Thoracic aorta (tissue), 2 donors: ENCODE data around the gene C16orf74. TPM values are rescaled to one million over a fixed set of nuclear protein-coding genes. Genes with fewer than 3 reads are reported as not detected.
A peak's percentile ranks its signal among the peaks of the same experiment; 100 is the strongest.

ENCODE experiments used
- ATAC-seq: fragments of 150-250 bp; one replicate; pipeline ENCODE4 v1.8.0; 2017; ENCODE audit warnings: low read depth; ENCODE audit not compliant: insufficient number of reproducible peaks, low FRiP score
- DNase-seq: peaks from one replicate; pipeline ENCODE4 v3.0.0-alpha.2; 2020; ENCODE audit warnings: low spot score
- H3K27ac ChIP-seq, 2 donors: fragments of 200-600 bp; sonication (generic); 1 replicate in 1 of 2; 2 replicates in 1 of 2; pipeline ENCODE4 v1.5.1; 2016; ENCODE audit warnings: mild to moderate bottlenecking in 2 of 2, moderate library complexity in 2 of 2
- H3K27me3 ChIP-seq: fragments of 200-600 bp; sonication (generic); replicated peaks from 2 replicates; pipeline ENCODE4 v1.6.0; 2016; ENCODE audit warnings: mild to moderate bottlenecking; ENCODE audit not compliant: insufficient read depth
- H3K36me3 ChIP-seq: fragments of 200-600 bp; sonication (generic); one replicate; pipeline ENCODE4 v1.5.1; 2016
- H3K4me1 ChIP-seq, 2 donors: fragments of 200-600 bp; sonication (generic); 1 replicate in 1 of 2; 2 replicates in 1 of 2; pipeline versions ENCODE4 v1.5.1 to v1.6.0; 2016; ENCODE audit warnings: low read depth in 2 of 2, mild to moderate bottlenecking in 1 of 2; ENCODE audit not compliant: control insufficient read depth in 1 of 2
- H3K4me3 ChIP-seq: fragments of 200-600 bp; sonication (generic); 2 replicates; pipeline ENCODE4 v1.5.1; 2016; ENCODE audit warnings: mild to moderate bottlenecking
- H3K9me3 ChIP-seq: fragments of 200-600 bp; sonication (generic); 2 replicates; pipeline ENCODE4 v1.5.1; 2016
- CTCF ChIP-seq: fragments of 200-600 bp; sonication (generic); IDR thresholded peaks from one replicate; pipeline ENCODE4 v1.5.1; 2019; ENCODE audit warnings: antibody characterized with exemption
- total RNA-seq, 2 donors: library from RNA; depleted of rRNA; stranded (reverse); fragments of >200 nt; gene quantifications; one replicate each; pipeline versions ENCODE4 v1.1.0 to v1.2.3, GENCODE V29; 2016

C16orf74 gene
- total RNA-seq, 2 donors from 2014 or later = 1.2 TPM; not detected in 1

- Histone ChIP-seq H3K4me3 (no peak overlapping the region), H3K27ac (no peak overlapping the region), H3K27me3 (no peaks in the 10 kb centered on the region), H3K36me3 (peaks cover 24% of the 10 kb centered on the region), H3K9me3 (no peaks in the 10 kb centered on the region), H3K4me1 (peaks cover 0 to 19% of the 10 kb centered on the region in 2 donors)
- TF ChIP-seq CTCF = no peak
- DNase-seq (no peak), ATAC-seq (no peak)
These were observed 75.5 kb downstream of the C16orf74 start for GRCh38 chr16:85675251-85675874.

DNA sequence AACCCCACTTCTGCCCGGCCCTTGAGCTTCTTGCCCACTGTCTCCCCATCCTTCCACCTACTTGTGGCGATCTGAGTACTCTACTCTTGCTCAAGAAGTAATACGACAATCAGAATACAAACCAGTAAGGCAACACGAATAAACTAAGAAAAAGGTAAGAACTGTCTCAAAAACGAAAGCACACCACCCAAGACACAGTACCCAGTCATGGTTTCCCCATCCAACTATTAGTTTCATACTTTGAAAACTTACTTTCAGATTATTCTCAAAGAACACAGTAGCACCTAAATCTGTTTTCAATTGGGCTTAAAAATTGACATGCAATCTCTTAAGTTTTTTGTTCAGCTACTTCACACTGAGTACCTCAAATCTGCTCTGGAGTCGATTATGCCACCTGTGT lies 76.1 kb downstream of the C16orf74 start:
- no peaks in the 10 kb centered on the region for H3K27me3 ChIP-seq
- peaks cover 0 to 19% of the 10 kb centered on the region in 2 donors for H3K4me1 ChIP-seq
- H3K27ac ChIP-seq = no peak overlapping the region
- no peak for TF ChIP-seq CTCF
- DNase-seq = no peak
- no peak overlapping the region for H3K4me3 ChIP-seq
- H3K9me3 ChIP-seq = no peaks in the 10 kb centered on the region
- ATAC-seq = no peak
- peaks cover 25% of the 10 kb centered on the region for H3K36me3 ChIP-seq

DNA sequence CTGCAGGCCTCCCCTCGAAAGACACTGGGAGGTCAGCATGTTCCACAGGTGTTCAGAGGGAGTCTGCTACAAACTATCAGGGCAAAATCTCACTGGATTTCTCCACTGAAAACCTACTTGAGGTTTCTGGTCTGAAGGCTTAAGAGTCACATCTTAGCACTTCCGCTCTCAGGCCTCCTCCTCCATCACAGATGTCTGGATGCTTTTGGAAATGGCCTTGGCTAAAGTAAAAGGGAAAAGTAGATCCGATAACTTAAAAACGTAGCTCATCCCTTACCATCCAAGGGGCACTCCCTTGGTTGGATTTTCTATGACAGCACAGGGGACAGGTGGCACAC lies 76.5 kb downstream of the C16orf74 start:
- no peak for DNase-seq
- Histone ChIP-seq H3K4me3 (no peak overlapping the region), H3K4me1 (peaks cover 0 to 19% of the 10 kb centered on the region in 2 donors), H3K36me3 (peaks cover 30% of the 10 kb centered on the region), H3K9me3 (no peaks in the 10 kb centered on the region), H3K27me3 (no peaks in the 10 kb centered on the region), H3K27ac (no peak overlapping the region)
- TF ChIP-seq CTCF = no peak
- no peak for ATAC-seq

DNA sequence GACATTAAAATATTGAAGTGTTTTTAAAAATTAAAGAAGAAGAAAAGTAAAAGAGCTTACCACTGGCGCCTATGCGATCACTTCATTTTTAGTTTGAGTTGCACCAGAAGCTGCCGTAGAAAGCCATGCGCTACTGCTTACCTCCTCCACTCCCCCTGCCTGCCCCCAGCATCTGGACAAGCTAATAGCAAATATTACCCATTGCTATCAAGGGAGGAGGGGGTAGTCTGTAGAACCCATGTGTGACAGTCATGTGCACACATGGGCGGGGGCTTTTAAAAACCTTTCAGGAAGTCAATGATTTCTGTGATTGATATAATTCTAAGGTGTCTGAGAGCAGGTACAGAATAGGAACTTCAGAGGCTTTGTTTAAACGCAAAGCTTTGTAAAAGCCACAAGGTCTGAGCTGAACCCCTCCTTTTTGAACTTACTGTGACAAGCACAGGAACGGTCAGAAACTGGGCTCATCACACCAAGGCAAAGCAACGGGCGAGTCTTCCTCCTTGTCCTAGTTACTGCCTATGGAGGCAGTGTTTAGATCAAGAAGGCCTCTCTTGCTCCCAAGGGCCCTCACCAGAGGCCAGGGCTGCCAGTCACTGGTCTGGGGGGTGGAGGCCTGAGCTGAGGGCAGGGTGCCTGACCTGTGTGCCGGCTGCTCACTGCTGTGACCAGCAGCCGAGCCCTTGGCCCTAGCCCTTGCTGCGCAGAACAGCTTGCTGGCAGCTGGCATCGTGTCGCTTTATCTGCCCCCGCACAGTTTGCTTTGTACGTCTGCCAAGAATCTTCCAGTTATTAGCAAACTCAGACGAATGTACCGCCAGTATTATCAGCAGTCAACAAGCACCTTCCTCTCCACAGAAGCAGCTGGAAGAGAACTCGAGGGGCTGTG lies 77.1 kb downstream of the C16orf74 start:
- DNase-seq = no peak
- H3K36me3 ChIP-seq = peaks cover 33% of the 10 kb centered on the region

More for the DNA sequence above, 77.1 kb downstream of the C16orf74 start:
- Histone ChIP-seq H3K27ac (peak overlapping the region in 1 of 2 donors; percentile 17), H3K27me3 (no peaks in the 10 kb centered on the region), H3K9me3 (no peaks in the 10 kb centered on the region), H3K4me1 (peaks cover 0 to 19% of the 10 kb centered on the region in 2 donors), H3K4me3 (no peak overlapping the region)
- TF ChIP-seq CTCF = no peak
- no peak for ATAC-seq
